ENCODE results near the gene KRCC1.
"Not testable (repeated sequence)": the region's sequence is repeated elsewhere in the genome, so short reads cannot be mapped to it uniquely, and the experiment has no call there.

The KRCC1 gene

GRCh38 chr2:87996570-87996969 is 59.0 kb downstream of the KRCC1 start:
- no peak overlapping the region for H3K27ac ChIP-seq
- no peak for TF ChIP-seq ZFX (IDR thresholded peaks at IDR 0.05; ENCODE audit: borderline replicate concordance)

GRCh38 chr2:87995756-87996155 is 59.8 kb downstream of the KRCC1 start:
- no peak overlapping the region for H3K27ac ChIP-seq
- TF ChIP-seq ZFX (IDR thresholded peaks at IDR 0.05; ENCODE audit: borderline replicate concordance) = no peak
- no peak for TF ChIP-seq CTCF (IDR thresholded peaks at IDR 0.05)

- not testable (repeated sequence) for H3K27ac ChIP-seq
Measured at GRCh38 chr2:87994304-87994850, 61.2 kb downstream of the KRCC1 start.

GRCh38 chr2:87992569-87992968 is 63.0 kb downstream of the KRCC1 start:
- H3K27ac ChIP-seq = not testable (repeated sequence)

- H3K27ac ChIP-seq = not testable (repeated sequence)
Measured at GRCh38 chr2:87987473-87987872, 68.1 kb downstream of the KRCC1 start.

GRCh38 chr2:87985902-87986301 is 69.7 kb downstream of the KRCC1 start:
- not testable (repeated sequence) for H3K27ac ChIP-seq

GRCh38 chr2:87981182-87981581 is 74.4 kb downstream of the KRCC1 start:
- H3K27ac ChIP-seq = not testable (repeated sequence)
